Astrocyte of the spinal cord (primary cell): Measurements from ENCODE around the gene ZRANB1.

Experiments
- DNase-seq: peaks from one replicate; pipeline ENCODE4 v3.0.0; 2011; ENCODE audit warnings: low read depth, low spot score
- H3K4me3 ChIP-seq: 2 replicates; pipeline ENCODE4 v1.5.1; 2011; ENCODE audit warnings: low read depth, mild to moderate bottlenecking, low read length, moderate library complexity
- in situ Hi-C: cut with HindIII; loops from 2 replicates; pipeline ENCODE4 v1.10.0; 2017; ENCODE audit warnings: low sequenced_read_pairs
- TF ChIP-seq, protein P1 (sequence below): IDR thresholded peaks from 2 replicates; pipeline ENCODE4 v1.5.1; 2012; ENCODE audit warnings: low read depth, mild to moderate bottlenecking, low read length, inconsistent platforms

ZRANB1 gene

DNA sequence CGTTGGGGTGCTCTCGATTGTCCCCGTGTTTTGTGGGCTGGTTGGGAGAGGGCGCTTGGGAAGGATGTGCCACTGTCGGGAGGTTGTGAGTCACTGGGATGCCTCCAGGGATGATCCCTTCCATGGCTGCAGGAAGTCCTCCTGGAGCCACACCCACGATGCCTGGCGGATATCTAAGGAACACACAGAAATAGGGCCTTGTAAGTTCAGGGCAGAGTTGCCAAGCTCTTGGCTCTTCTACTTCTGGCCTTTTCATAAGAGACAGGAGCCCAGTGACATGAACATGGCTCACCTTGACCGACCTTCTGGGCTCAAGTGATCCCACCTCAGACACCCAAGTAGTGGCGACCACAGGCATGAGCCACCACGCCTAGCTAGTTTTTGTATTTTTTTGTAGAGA lies 47.6 kb downstream of the ZRANB1 start:
- TF ChIP-seq, protein P1, sequence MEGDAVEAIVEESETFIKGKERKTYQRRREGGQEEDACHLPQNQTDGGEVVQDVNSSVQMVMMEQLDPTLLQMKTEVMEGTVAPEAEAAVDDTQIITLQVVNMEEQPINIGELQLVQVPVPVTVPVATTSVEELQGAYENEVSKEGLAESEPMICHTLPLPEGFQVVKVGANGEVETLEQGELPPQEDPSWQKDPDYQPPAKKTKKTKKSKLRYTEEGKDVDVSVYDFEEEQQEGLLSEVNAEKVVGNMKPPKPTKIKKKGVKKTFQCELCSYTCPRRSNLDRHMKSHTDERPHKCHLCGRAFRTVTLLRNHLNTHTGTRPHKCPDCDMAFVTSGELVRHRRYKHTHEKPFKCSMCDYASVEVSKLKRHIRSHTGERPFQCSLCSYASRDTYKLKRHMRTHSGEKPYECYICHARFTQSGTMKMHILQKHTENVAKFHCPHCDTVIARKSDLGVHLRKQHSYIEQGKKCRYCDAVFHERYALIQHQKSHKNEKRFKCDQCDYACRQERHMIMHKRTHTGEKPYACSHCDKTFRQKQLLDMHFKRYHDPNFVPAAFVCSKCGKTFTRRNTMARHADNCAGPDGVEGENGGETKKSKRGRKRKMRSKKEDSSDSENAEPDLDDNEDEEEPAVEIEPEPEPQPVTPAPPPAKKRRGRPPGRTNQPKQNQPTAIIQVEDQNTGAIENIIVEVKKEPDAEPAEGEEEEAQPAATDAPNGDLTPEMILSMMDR = no peak
- in situ Hi-C loops = no loop called here
- DNase-seq = no peak
- H3K4me3 ChIP-seq = no peak overlapping the region

- H3K4me3 ChIP-seq = no peak overlapping the region
- DNase-seq = no peak
- TF ChIP-seq, protein P1 = no peak
- in situ Hi-C loops = no loop called here
Observed at GRCh38 chr10:124990671-124991625, 49.0 kb downstream of the ZRANB1 start.

GRCh38 chr10:124991835-124992234 lies 49.9 kb downstream of the ZRANB1 start:
- H3K4me3 ChIP-seq = no peak overlapping the region
- TF ChIP-seq, protein P1 = no peak
- in situ Hi-C loops = no loop called here
- DNase-seq = no peak

DNA sequence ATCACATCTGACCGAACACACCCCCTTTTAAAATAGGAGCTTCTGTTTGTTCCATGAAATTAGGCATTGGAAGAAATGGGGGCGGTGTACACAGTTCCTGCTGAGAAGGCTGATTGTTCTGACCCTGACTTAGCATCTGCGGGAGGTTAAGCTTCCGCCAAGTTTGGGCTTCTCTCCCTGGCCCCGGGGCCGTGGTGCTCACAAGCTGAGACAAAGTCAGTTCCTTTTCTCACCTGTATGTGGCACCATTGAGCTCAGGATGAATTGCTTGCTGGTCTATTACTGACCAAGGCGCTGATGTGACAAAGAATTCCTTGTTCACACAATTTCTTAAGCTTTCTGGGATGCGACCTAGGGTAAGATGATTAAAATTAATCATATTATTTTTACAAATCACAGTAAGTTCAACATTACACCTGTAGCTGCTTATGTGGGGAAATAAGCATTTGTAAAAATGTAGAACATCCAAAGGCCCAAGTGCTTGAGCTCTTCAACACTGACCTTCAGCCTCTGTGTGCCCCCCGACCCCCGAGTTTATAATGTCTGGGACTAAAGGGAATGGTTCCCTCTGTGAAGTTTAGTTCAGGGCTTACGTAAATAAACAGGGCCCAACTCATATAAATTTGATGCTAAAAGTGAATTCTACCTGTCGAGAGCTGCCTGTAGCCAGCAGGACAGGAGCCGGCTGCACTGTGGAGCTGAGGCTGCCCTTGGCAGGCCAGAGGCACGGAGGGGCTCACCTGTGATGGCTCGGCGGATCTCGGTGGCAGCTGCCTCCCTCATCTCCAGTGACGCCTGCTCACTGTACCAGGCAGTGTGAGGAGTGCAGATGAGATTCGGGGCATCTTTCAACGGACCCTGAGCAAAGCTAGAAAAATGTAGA lies 50.8 kb downstream of the ZRANB1 start:
- DNase-seq = peak; percentile 72
- in situ Hi-C loops = no loop called here
- no peak overlapping the region for H3K4me3 ChIP-seq
- TF ChIP-seq, protein P1 = peak; percentile 56

- TF ChIP-seq, protein P1 = no peak
- in situ Hi-C loops = no loop called here
- H3K4me3 ChIP-seq = no peak overlapping the region
- DNase-seq = no peak
Observed at GRCh38 chr10:124993345-124993708, 51.4 kb downstream of the ZRANB1 start.

DNA sequence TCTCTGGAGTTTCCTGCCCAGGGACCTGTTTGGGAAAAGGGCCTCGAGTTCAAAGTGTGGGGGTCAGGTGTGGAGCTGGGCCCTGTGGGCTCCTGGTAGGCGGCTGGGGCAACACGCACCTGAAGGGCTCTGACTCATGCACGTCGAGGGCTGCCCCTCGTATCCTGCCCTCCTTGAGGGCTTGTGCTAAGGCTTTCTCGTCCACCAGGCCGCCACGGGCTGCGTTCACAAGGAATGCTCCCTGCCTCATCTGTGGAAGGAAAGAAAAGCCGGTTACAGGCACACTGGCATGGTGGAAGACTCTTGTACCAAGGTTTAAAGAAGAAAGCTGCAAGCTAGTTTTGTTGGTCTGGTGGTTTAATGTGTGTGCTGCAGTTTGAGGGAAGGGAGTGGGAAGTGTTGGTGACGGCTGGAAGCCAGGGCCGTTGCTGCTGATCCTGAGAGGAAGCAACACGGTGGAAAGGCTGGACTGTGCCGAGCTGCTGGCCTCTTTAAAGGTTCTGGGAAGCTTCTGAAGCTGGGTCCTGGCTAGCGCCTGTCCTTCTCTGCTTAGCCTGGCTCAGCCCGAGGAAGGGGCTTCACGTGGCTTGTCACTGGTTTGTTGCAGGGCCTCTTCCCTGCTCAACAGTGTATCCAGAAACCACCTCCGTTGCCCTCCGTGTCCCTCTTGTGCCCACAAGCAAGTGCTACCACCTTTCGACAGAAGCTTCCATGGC lies 52.0 kb downstream of the ZRANB1 start:
- no peak for DNase-seq
- no peak overlapping the region for H3K4me3 ChIP-seq
- in situ Hi-C loops = no loop called here
- TF ChIP-seq, protein P1 = no peak
